Gastrocnemius medialis (tissue), 4 donors: ENCODE data around the gene RP2. TPM values are rescaled to one million over a fixed set of nuclear protein-coding genes. Genes with fewer than 3 reads are reported as not detected.

ENCODE experiments used
- ATAC-seq, 2 donors: fragments of 150-250 bp; one replicate each; pipeline ENCODE4 v1.9.1; 2016
- DNase-seq, 2 donors: peaks; one replicate each; pipeline ENCODE4 v3.0.0-alpha.2; 2019
- H3K27ac ChIP-seq, 4 donors: fragments of 200-600 bp; sonication (generic); 1 replicate in 1 of 4; 2 replicates in 3 of 4; pipeline ENCODE4 v1.5.1; 2016 to 2018; ENCODE audit warnings: mild to moderate bottlenecking in 2 of 4, moderate library complexity in 1 of 4
- H3K27me3 ChIP-seq, 3 donors: fragments of 200-600 bp; sonication (generic) in 2 of 3; 1 replicate in 1 of 3; 2 replicates in 2 of 3; pipeline versions ENCODE4 v1.5.1 to v1.6.0; 2016 to 2019; ENCODE audit warnings: mild to moderate bottlenecking in 1 of 3, moderate library complexity in 1 of 3
- H3K36me3 ChIP-seq, 2 donors: fragments of 200-600 bp; sonication (generic) in 1 of 2; one replicate each; pipeline ENCODE4 v1.5.1; 2017 to 2018
- H3K4me1 ChIP-seq, 2 donors: fragments of 200-600 bp; sonication (generic) in 1 of 2; one replicate each; pipeline ENCODE4 v1.5.1; 2016 to 2017; ENCODE audit warnings: mild to moderate bottlenecking in 2 of 2
- H3K4me3 ChIP-seq, 4 donors: fragments of 200-600 bp; sonication (generic) in 3 of 4; 1 replicate in 1 of 4; 2 replicates in 3 of 4; pipeline ENCODE4 v1.5.1; 2016 to 2019; ENCODE audit warnings: mild to moderate bottlenecking in 2 of 4
- H3K9me3 ChIP-seq, 3 donors: fragments of 200-600 bp; sonication (generic) in 2 of 3; 1 replicate in 1 of 3; 2 replicates in 2 of 3; pipeline ENCODE4 v1.5.1; 2016 to 2019
- CTCF ChIP-seq, 5 experiments: fragments of 450-650 bp in 3 of 5; fragments of 200-600 bp in 2 of 5; sonication (generic) in 2 of 5; IDR thresholded peaks in 4 of 5; conservative IDR thresholded peaks in 1 of 5; 1 replicate in 4 of 5; 2 replicates in 1 of 5; pipeline ENCODE4 v1.5.1; 2016 to 2019; ENCODE audit warnings: antibody characterized with exemption in 5 of 5, mild to moderate bottlenecking in 3 of 5, moderate library complexity in 3 of 5
- POLR2A ChIP-seq, 2 donors: fragments of 450-650 bp; IDR thresholded peaks; one replicate each; pipeline ENCODE4 v1.6.1; 2017; ENCODE audit warnings: antibody characterized with exemption in 2 of 2, mild to moderate bottlenecking in 2 of 2, moderate library complexity in 2 of 2
- in situ Hi-C, 4 donors: fragments of 200-750 bp; cut with MboI; loops; one replicate each; pipeline versions ENCODE4 v1.15.0 to v1.8.0; 2017; ENCODE audit warnings: low sequenced_read_pairs in 4 of 4
- intact Hi-C: fragments of 100-400 bp; cut with DNase I; formaldehyde crosslinking; loops from one replicate; pipeline ENCODE4 v1.15.1; 2023; ENCODE audit warnings: low total_unique reads
- total RNA-seq, 4 donors: library from RNA; depleted of rRNA; stranded (reverse); fragments of >200 nt; gene quantifications; one replicate each; pipeline versions ENCODE4 v1.1.0 to v1.2.3, GENCODE V29; 2016

The RP2 gene
- total RNA-seq, 4 donors from 2014 or later: 1.1 to 3.1 (median 2.7) TPM

DNA sequence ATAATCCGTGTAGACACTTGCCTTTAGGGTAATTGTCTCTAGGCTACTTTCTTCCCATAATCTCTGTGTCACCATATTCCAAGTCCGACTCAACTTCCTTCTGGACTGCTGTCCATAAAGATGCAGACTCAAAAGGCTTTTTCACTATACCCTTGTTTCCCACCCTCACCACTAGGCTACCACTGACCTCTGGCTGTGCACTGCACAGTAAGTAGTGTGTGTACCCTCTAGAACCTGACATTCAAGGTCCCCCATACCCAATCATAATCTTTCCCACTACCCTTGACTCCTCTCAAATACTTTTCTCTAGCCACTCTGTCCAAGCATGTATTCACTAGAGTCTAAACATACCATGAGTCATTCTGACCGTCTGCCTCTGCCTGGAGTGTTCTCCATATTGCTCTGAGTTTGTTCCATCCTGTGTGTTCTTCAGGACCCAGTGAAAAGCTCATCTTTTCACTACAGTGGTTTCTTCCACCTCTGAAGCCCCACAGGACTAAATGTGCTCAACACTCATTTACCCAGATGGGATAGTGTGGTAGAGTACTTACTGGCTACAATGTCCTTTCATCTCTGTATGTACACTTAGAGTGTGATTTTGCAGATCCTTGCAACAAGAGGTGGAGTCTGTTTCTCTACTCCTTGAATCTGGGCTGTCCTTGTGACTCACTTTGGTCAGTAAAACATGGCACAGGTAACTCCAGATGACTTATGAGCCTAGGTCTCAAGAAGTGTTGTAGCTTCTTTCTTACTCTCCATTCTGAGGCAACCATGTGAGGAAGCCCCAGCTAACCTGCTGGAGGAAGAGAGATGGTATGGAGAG lies 92.8 kb downstream of the RP2 start:
- intact Hi-C loops (no loop called here), in situ Hi-C loops (no loop called here)
- H3K27me3 ChIP-seq: no peaks in the 10 kb centered on the region
- H3K36me3 ChIP-seq: no peaks in the 10 kb centered on the region
- ATAC-seq (no peak), DNase-seq (no peak)
- no peaks in the 10 kb centered on the region for H3K9me3 ChIP-seq
- TF ChIP-seq CTCF (IDR thresholded peaks at IDR 0.05 in 4 of 5, conservative IDR thresholded peaks at IDR 0.05 in 1 of 5): no peak
- TF ChIP-seq POLR2A (IDR thresholded peaks at IDR 0.05): no peak
- no peaks in the 10 kb centered on the region for H3K4me1 ChIP-seq
- H3K4me3 ChIP-seq: no peak overlapping the region
- H3K27ac ChIP-seq: no peak overlapping the region

Other genes starting within 250 kb of the RP2 start
- gene SLC9A7, start 77.9 kb upstream of the RP2 start, total RNA-seq: 10 to 100 TPM; 13.3 to 27.4 (median 20.0) TPM
- 10 to 100 TPM in 1 of 4 donors, 1 to 10 TPM in 3; 2.0 to 10.9 (median 2.9) TPM for gene JADE3, start 75.4 kb downstream of the RP2 start, total RNA-seq
- 1 to 10 TPM; 1.4 to 4.4 (median 2.0) TPM for gene RGN, start 241.4 kb downstream of the RP2 start, total RNA-seq